AG10803 (cell line): ENCODE measurements around the gene MYO5A.
"Not testable (repeated sequence)": the region's sequence is repeated elsewhere in the genome, so short reads cannot be mapped to it uniquely, and the experiment has no call there.

Source experiments
- DNase-seq: peaks from one replicate; pipeline ENCODE4 v3.0.0; 2010; ENCODE audit warnings: low read depth
- H3K4me3 ChIP-seq: 2 replicates; pipeline ENCODE4 v1.5.1; 2011; ENCODE audit warnings: mild to moderate bottlenecking, low read length, control low read depth
- CTCF ChIP-seq: conservative IDR thresholded peaks from 2 replicates; pipeline ENCODE4 v1.5.1; 2011; ENCODE audit warnings: mild to moderate bottlenecking, low read length, control low read depth, inconsistent platforms

The MYO5A gene

DNA sequence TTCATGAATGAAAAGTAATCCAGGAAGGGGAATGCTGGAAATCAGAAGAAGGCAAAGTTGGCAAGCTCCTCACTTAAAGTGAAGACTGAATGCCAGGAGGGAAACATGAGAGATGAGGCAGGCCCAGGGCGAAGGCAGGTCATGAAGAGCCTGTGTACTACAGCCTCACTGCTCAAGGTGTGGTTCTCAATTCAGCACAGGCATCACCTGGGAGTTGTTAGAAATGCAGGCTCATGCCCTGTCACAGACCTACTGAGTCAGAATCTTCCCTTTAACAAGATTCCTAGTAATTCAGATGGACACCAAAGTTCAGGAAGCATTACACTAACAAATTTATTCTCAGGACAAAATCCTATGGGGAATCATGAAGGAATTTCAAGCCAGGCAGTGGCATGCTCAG, 14.2 kb downstream of the MYO5A start:
- TF ChIP-seq CTCF, result no peak
- no peak overlapping the region for H3K4me3 ChIP-seq
- DNase-seq, result no peak

- not testable (repeated sequence) for DNase-seq
Observed at GRCh38 chr15:52512869-52513268, 15.8 kb downstream of the MYO5A start.

GRCh38 chr15:52511084-52511483, 17.6 kb downstream of the MYO5A start:
- no peak for DNase-seq
- TF ChIP-seq CTCF, result no peak
- H3K4me3 ChIP-seq, result no peak overlapping the region

More at GRCh38 chr15:52512869-52513268, 15.8 kb downstream of the MYO5A start:
- not testable (repeated sequence) for H3K4me3 ChIP-seq

GRCh38 chr15:52509500-52510245, 19.0 kb downstream of the MYO5A start:
- TF ChIP-seq CTCF, result no peak
- H3K4me3 ChIP-seq, result no peak overlapping the region
- no peak for DNase-seq

GRCh38 chr15:52506549-52506948, 22.1 kb downstream of the MYO5A start:
- DNase-seq, result no peak
- TF ChIP-seq CTCF, result no peak
- no peak overlapping the region for H3K4me3 ChIP-seq

- TF ChIP-seq CTCF, result no peak
- no peak for DNase-seq
- H3K4me3 ChIP-seq, result no peak overlapping the region
Observed at GRCh38 chr15:52505151-52505550, 23.5 kb downstream of the MYO5A start.

- TF ChIP-seq CTCF, result no peak
- no peak for DNase-seq
- no peak overlapping the region for H3K4me3 ChIP-seq
Observed at GRCh38 chr15:52503788-52504496, 24.7 kb downstream of the MYO5A start.
